Ishikawa (cell line): ENCODE measurements around the gene SPON1.

Experiments used
- EP300 ChIP-seq: IDR thresholded peaks from 2 replicates; pipeline ENCODE4 v1.6.1; 2012; ENCODE audit warnings: borderline replicate concordance
- MAX ChIP-seq: IDR thresholded peaks from 2 replicates; pipeline ENCODE4 v1.6.1; 2012
- RAD21 ChIP-seq: IDR thresholded peaks from 2 replicates; pipeline ENCODE4 v1.6.1; 2012; ENCODE audit warnings: low read depth
- REST ChIP-seq: IDR thresholded peaks from 2 replicates; pipeline ENCODE4 v1.6.1; 2012; ENCODE audit warnings: low read depth, mild to moderate bottlenecking
- TCF12 ChIP-seq: IDR thresholded peaks from 2 replicates; pipeline ENCODE4 v1.6.1; 2012; ENCODE audit warnings: low read depth
- TEAD4 ChIP-seq: IDR thresholded peaks from 2 replicates; pipeline ENCODE4 v1.6.1; 2012
- ZBTB7A ChIP-seq: IDR thresholded peaks from 2 replicates; pipeline ENCODE4 v1.6.1; 2012; ENCODE audit warnings: low read depth
- TF ChIP-seq, protein P1 (sequence below): IDR thresholded peaks from 2 replicates; pipeline ENCODE4 v1.6.1; 2012

GRCh38 chr11:14089690-14090462, 127.4 kb downstream of the SPON1 start:
- TF ChIP-seq TEAD4 (no peak), TCF12 (no peak), MAX (no peak), RAD21 (no peak), REST (no peak), ZBTB7A (no peak), EP300 (no peak)
- TF ChIP-seq, protein P1, sequence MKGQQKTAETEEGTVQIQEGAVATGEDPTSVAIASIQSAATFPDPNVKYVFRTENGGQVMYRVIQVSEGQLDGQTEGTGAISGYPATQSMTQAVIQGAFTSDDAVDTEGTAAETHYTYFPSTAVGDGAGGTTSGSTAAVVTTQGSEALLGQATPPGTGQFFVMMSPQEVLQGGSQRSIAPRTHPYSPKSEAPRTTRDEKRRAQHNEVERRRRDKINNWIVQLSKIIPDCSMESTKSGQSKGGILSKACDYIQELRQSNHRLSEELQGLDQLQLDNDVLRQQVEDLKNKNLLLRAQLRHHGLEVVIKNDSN: no peak
